Activated CD8-positive, alpha-beta T cell treated with anti-CD3 and anti-CD28 coated beads for 36 hours (primary cell): ENCODE measurements around the gene TGIF1. TPM values are rescaled to one million over a fixed set of nuclear protein-coding genes. Genes with fewer than 3 reads are reported as not detected.

Source experiments
- ATAC-seq: fragments of 200-7000 bp; cut with Tn5 transposase; one replicate; pipeline ENCODE4 v1.10.0; 2021; ENCODE audit warnings: mild to moderate bottlenecking, moderate library complexity
- CTCF ChIA-PET: fragments of 350-600 bp; sonication (Branson Sonifier 250); formaldehyde crosslinking; loops from one replicate; lab custom pipeline; 2021; ENCODE audit warnings: antibody characterized with exemption; lab: Charles Lee
- POLR2A ChIA-PET: fragments of 350-600 bp; sonication (Branson Sonifier 250); formaldehyde crosslinking; loops from one replicate; lab custom pipeline; 2021; ENCODE audit warnings: antibody characterized with exemption; lab: Charles Lee
- DNase-seq: peaks from one replicate; pipeline ENCODE4 v3.0.0-alpha.2; 2020
- H3K27ac Mint-ChIP-seq: one replicate; pipeline ENCODE4 v1.8.0; 2021; ENCODE audit warnings: mild to moderate bottlenecking, mixed read lengths
- H3K27me3 Mint-ChIP-seq: one replicate; pipeline ENCODE4 v1.8.0; 2021; ENCODE audit warnings: mixed read lengths
- H3K36me3 Mint-ChIP-seq: one replicate; pipeline ENCODE4 v1.8.0; 2021; ENCODE audit warnings: low read depth, mixed read lengths
- H3K4me1 Mint-ChIP-seq: one replicate; pipeline ENCODE4 v1.8.0; 2021; ENCODE audit warnings: low read depth, mixed read lengths
- H3K4me3 Mint-ChIP-seq: one replicate; pipeline ENCODE4 v1.8.0; 2021; ENCODE audit warnings: mild to moderate bottlenecking, moderate library complexity, mixed read lengths
- H3K9me3 Mint-ChIP-seq: one replicate; pipeline ENCODE4 v1.8.0; 2021; ENCODE audit warnings: mixed read lengths
- CTCF ChIP-seq: fragments of 200-600 bp; IDR thresholded peaks from one replicate; pipeline ENCODE4 v1.8.0; 2022; ENCODE audit warnings: antibody characterized with exemption, mild to moderate bottlenecking
- intact Hi-C: fragments of 100-400 bp; cut with micrococcal nuclease; formaldehyde crosslinking; loops from one replicate; pipeline ENCODE4 v1.10.0; 2022
- total RNA-seq, 2 experiments: library from RNA; stranded (reverse); gene quantifications; one replicate each; pipeline ENCODE4 v1.2.3, GENCODE V29; 2021

The TGIF1 gene
- total RNA-seq, 2 experiments from 2014 or later: 33.3 to 34.5 TPM

- DNase-seq: no peak
- no peaks in the 10 kb centered on the region for H3K9me3 Mint-ChIP-seq
- peaks cover 14% of the 10 kb centered on the region for H3K4me1 Mint-ChIP-seq
- TF ChIP-seq CTCF: no peak
- H3K4me3 Mint-ChIP-seq: no peak overlapping the region
- peak; percentile 24 for ATAC-seq
- CTCF ChIA-PET: no interaction called here
- no peak overlapping the region for H3K27ac Mint-ChIP-seq
- H3K27me3 Mint-ChIP-seq: peaks cover 27% of the 10 kb centered on the region
- intact Hi-C loops: no loop called here
- POLR2A ChIA-PET: no interaction called here
- no peaks in the 10 kb centered on the region for H3K36me3 Mint-ChIP-seq
These were observed 52.7 kb downstream of the TGIF1 start for GRCh38 chr18:3502650-3503049.

DNA sequence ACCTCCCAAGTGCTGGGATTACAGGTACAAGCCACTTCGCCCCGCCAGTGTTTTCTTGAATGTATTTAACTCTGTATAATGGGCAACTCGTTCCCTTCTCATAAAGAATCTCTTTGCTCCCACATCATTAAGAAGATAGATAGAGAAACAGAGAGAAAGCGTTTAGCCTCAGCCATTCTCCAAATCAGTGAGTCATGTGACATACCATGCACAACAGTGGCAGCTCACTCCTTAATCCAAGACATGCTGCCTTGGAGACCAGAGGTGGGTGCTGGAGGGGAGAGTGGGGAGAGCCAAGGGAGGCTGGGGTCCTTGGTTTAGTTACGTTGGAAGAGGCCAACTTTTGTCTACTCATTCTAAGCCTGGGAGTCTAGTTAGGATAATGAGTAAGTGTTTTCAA is 54.7 kb downstream of the TGIF1 start:
- Mint-ChIP-seq H3K4me1 (peaks cover 6% of the 10 kb centered on the region), H3K36me3 (no peaks in the 10 kb centered on the region), H3K9me3 (no peaks in the 10 kb centered on the region), H3K27me3 (peaks cover 11% of the 10 kb centered on the region), H3K4me3 (no peak overlapping the region), H3K27ac (no peak overlapping the region)
- ATAC-seq (no peak), DNase-seq (no peak)
- ChIA-PET POLR2A (interaction anchor here (1.0 to 1.1 kb wide), 2 partner anchors 92 to 285 kb away, joined by 3 to 4 read pairs; partner anchors contain the start of gene MYOM1), CTCF (no interaction called here)
- no peak for TF ChIP-seq CTCF
- intact Hi-C loops: no loop called here

DNA sequence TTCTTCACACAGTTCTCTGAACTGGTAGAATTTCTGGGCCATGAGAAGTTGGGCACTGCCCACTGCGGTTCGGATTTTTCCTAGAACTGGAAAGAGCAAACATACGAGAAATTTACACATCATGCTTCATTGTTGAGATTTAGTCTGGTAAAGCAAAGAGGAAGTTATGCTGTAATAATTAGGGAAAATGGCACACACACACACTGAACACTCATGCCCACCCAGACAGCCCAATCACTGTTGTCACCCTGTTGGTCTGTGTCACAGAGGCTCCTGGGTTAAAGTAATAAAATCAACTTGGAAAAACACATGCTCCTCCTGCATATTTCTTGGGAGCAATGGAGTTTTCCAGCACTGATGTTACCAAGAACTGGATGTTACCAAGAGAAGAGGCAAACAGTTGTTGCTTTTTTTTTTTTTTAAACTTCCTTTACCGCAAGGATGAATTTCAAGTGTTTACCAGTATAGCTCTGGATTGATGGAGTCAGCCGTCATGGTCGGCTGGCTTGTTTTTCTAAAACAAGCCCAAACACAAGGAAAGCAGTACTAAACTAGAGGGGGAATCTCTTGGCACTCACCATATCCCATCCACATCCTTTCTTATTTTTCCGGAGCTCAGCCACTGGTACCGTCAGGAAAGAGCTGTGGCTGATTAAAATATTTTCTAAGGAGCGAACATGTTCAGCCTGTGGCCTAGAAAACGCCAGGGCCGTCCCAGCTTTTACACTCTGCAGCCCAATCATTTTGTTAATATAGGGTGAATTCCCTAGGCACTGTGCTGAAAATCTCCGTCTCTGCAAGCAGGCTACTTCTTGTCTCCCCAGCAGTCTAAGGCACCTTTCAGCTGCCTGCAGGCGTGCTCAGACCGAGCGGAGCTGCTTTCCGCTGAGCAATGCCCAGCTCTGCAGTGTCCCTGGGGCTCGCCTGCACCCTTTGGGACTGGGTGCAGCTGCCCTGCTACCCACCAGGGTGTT is 58.9 kb downstream of the TGIF1 start:
- H3K4me1 Mint-ChIP-seq: peaks cover 10% of the 10 kb centered on the region
- no peaks in the 10 kb centered on the region for H3K27me3 Mint-ChIP-seq
- ATAC-seq (no peak), DNase-seq (no peak)
- POLR2A ChIA-PET: no interaction called here
- H3K36me3 Mint-ChIP-seq: no peaks in the 10 kb centered on the region
- CTCF ChIA-PET: interaction anchor here (1.4 to 1.8 kb wide), 2 partner anchors 15 to 77 kb away, joined by 4 to 5 read pairs; no protein-coding TSS in a partner anchor
- no peaks in the 10 kb centered on the region for H3K9me3 Mint-ChIP-seq
- TF ChIP-seq CTCF: no peak
- H3K27ac Mint-ChIP-seq: no peak overlapping the region
- intact Hi-C loops: no loop called here
- no peak overlapping the region for H3K4me3 Mint-ChIP-seq

Other genes starting within 250 kb of the TGIF1 start
- gene MYOM1, start 230.2 kb upstream of the TGIF1 start, total RNA-seq: 1 to 10 TPM; 1.0 to 1.3 TPM
- gene MYL12A, start 202.4 kb upstream of the TGIF1 start, total RNA-seq: 100 to 1,000 TPM; 405 to 423 TPM
- gene MYL12B, start 188.0 kb upstream of the TGIF1 start, total RNA-seq: 100 to 1,000 TPM; 243 to 264 TPM